IMR-90 (cell line): ENCODE results near the gene ASTN2. TPM values are rescaled to one million over a fixed set of nuclear protein-coding genes. Genes with fewer than 3 reads are reported as not detected.

Experiments
- microRNA-seq, 2 experiments: library from miRNA; stranded (forward) in 1 of 2; unstranded in 1 of 2; fragments of 10-50 nt in 1 of 2; fragments of <30 nt in 1 of 2; gene quantifications in 1 of 2; microRNA quantifications in 1 of 2; one replicate each; pipeline versions ENCODE3 to v1.1.0; 2013 to 2020; ENCODE audit not compliant: insufficient read depth in 1 of 2, insufficient read length in 1 of 2, unreplicated experiment in 1 of 2
- polyA plus RNA-seq, 3 experiments: library from polyadenylated mRNA; depleted of rRNA; stranded (reverse); fragments of >200 nt; gene quantifications; 2 replicates each; pipeline ENCODE4 v1.2.3, GENCODE V29; 2012; ENCODE audit warnings: low replicate concordance in 1 of 3
- small RNA-seq, 5 experiments: library from RNA; depleted of rRNA; stranded (forward); fragments of <200 nt; gene quantifications; one replicate each; pipeline ENCODE3, GENCODE V24; 2012
- total RNA-seq: library from RNA; depleted of rRNA; stranded (reverse); fragments of >200 nt; gene quantifications from 2 replicates; pipeline ENCODE4 v1.2.3, GENCODE V29; 2012

The ASTN2 gene
- total and polyA plus RNA-seq, 2 of the 4 experiments (the other 2 are of a cell fraction), result 3.8 to 6.8 TPM

Small RNA genes lying within 50 kb of the gene (microRNA-seq; reads per million reads assigned to microRNA genes)
- not detected for gene SNORA70C (ENCODE audit: insufficient read depth, insufficient read length)

Small RNA genes lying within 50 kb of the gene (small RNA-seq; reads per million reads assigned to genes)
- gene SNORA70C, result 0 to 0.07 (median 0) reads per million in 5 experiments
